HG03025 (cell line): ENCODE data around the gene OR11L1.

ENCODE experiments used
- ATAC-seq: cut with Tn5 transposase; IDR thresholded peaks from one replicate; pipeline ENCODE4 v1.9.1; 2021; ENCODE audit warnings: mild to moderate bottlenecking, moderate library complexity; ENCODE audit not compliant: unreplicated experiment, low FRiP score

Gene OR11L1

DNA sequence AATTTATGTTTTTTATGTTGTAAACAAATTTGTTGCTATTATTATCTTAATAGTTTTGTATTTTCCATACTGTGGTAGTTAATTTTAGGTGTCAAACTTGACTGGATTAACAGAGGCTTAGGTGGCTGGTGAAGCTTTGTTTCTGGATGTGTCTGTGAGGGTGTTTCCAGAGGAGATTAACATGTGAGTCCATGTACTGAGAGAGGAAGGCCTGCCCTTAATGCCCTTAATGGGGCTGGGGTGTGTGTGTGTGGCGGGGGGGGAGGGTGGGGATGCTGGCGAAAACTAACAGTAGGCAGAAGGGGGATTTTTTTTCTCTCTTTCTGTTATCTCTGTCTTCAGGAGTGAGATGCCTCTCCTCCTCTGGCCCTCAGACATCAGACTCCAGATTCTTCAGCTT, 19.6 kb downstream of the OR11L1 start:
- no peak for ATAC-seq

GRCh38 chr1:247812637-247813036, 29.1 kb downstream of the OR11L1 start:
- no peak for ATAC-seq

DNA sequence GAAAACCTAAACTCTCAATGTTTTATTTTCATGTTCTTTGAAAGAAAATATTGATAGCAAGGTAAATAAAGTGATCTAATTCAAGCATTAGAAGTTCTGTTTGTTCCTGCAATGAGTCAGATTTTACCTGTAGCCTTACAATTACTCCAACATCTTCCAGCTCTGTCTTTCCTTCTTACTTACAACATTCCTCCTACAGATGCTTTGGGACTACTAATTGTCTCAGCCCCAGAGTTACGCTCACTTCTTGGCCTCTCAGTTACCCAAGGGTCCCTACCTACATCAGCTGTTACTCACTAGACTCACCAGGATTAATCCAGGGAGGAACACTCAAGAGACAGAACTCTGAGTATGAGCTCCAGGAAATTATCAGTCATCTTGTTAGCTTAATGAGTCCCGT, 44.2 kb downstream of the OR11L1 start:
- ATAC-seq, result no peak
